NB4 (cell line): ENCODE results near the gene KCTD16.

Experiments
- CTCF ChIP-seq: IDR thresholded peaks from one replicate; pipeline ENCODE4 v1.5.1; 2012; ENCODE audit warnings: low read depth, low read length
- MAX ChIP-seq: IDR thresholded peaks from 2 replicates; pipeline ENCODE4 v1.6.1; 2011; ENCODE audit warnings: low read depth, low read length
- MYC ChIP-seq: IDR thresholded peaks from 2 replicates; pipeline ENCODE4 v1.6.1; 2011; ENCODE audit warnings: low read depth, low read length
- POLR2A ChIP-seq: IDR thresholded peaks from 2 replicates; pipeline ENCODE4 v1.6.1; 2011; ENCODE audit warnings: mild to moderate bottlenecking; ENCODE audit not compliant: insufficient read length; ENCODE audit errors: extremely low read depth

- TF ChIP-seq CTCF (no peak), POLR2A (no peak), MAX (no peak), MYC (no peak)
Measured at GRCh38 chr5:144481861-144482260, 311.2 kb downstream of the KCTD16 start.
